Esophagus muscularis mucosa (tissue), 4 donors: ENCODE data around the gene PLCL1. TPM values are rescaled to one million over a fixed set of nuclear protein-coding genes. Genes with fewer than 3 reads are reported as not detected.

Experiments
- DNase-seq: peaks from one replicate; pipeline ENCODE4 v3.0.0-alpha.2; 2017; ENCODE audit errors: extremely low spot score
- H3K27ac ChIP-seq, 4 donors: fragments of 200-600 bp; sonication (generic); replicated peaks in 1 of 4; 1 replicate in 3 of 4; 2 replicates in 1 of 4; pipeline ENCODE4 v1.5.1; 2016 to 2019; ENCODE audit warnings: mild to moderate bottlenecking in 1 of 4
- H3K27me3 ChIP-seq, 4 donors: fragments of 200-600 bp; sonication (generic); one replicate each; pipeline versions ENCODE4 v1.5.1 to v1.6.0; 2016 to 2019
- H3K36me3 ChIP-seq, 4 donors: fragments of 200-600 bp; sonication (generic); one replicate each; pipeline ENCODE4 v1.5.1; 2016 to 2019
- H3K4me1 ChIP-seq, 4 donors: fragments of 200-600 bp; sonication (generic); one replicate each; pipeline ENCODE4 v1.5.1; 2016 to 2019
- H3K4me3 ChIP-seq, 4 donors: fragments of 200-600 bp; sonication (generic); 1 replicate in 2 of 4; 2 replicates in 2 of 4; pipeline ENCODE4 v1.5.1; 2016 to 2019; ENCODE audit warnings: mild to moderate bottlenecking in 4 of 4, moderate library complexity in 1 of 4
- H3K9me3 ChIP-seq, 4 donors: fragments of 200-600 bp; sonication (generic); 1 replicate in 3 of 4; 2 replicates in 1 of 4; pipeline ENCODE4 v1.5.1; 2016 to 2019
- EP300 ChIP-seq: sonication (generic); formaldehyde crosslinking; IDR thresholded peaks from one replicate; pipeline ENCODE4 v1.6.1; 2017; ENCODE audit warnings: antibody characterized with exemption
- POLR2A ChIP-seq: fragments of 450-650 bp; IDR thresholded peaks from one replicate; pipeline ENCODE4 v1.6.1; 2017; ENCODE audit warnings: antibody characterized with exemption, moderate library complexity, mild to moderate bottlenecking, low read depth
- POLR2AphosphoS5 ChIP-seq, 2 donors: sonication (generic); formaldehyde crosslinking; IDR thresholded peaks; one replicate each; pipeline ENCODE4 v1.6.1; 2017; ENCODE audit warnings: antibody characterized with exemption in 2 of 2
- WGBS: methylation state at CpG from one replicate; pipeline ENCODE4 v1.1.5; 2018; 5-methylcytosine and 5-hydroxymethylcytosine counted together
- intact Hi-C: fragments of 100-400 bp; cut with DNase I; formaldehyde crosslinking; loops from one replicate; pipeline ENCODE4 v1.15.1; 2023
- total RNA-seq, 4 donors: library from RNA; depleted of rRNA; stranded (reverse); fragments of >200 nt; gene quantifications; one replicate each; pipeline versions ENCODE4 v1.1.0 to v1.2.1, GENCODE V29; 2016
- TF ChIP-seq, protein P1 (sequence below), 3 experiments: fragments of 200-600 bp in 2 of 3; fragments of 450-650 bp in 1 of 3; sonication (generic) in 2 of 3; IDR thresholded peaks; one replicate each; pipeline ENCODE4 v1.5.1; 2017 to 2019; ENCODE audit warnings: antibody characterized with exemption in 3 of 3, mild to moderate bottlenecking in 2 of 3, moderate library complexity in 1 of 3

Gene PLCL1
- total RNA-seq, 4 donors from 2014 or later: 67.3 to 86.2 (median 79.2) TPM

DNA sequence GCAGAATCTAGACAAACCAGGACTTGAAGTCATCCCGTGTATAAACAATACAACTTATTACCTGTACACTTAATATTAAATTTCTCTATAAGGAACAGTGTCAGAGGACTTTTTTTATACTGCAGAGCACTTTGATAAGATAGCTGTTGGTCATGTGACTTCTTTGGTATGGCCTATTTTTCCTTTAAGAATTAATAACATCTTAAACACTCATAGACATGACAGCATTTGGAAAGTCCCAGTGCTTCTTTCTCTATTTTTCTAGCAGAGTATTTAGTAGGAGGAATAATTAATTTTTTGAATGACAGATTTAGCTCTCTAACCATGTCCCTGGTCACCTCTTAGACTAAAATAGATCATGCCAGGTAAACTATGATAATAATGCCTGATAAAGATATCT, 59.4 kb downstream of the PLCL1 start:
- 90% methylated on average over 1 of the region's 1 CpG for WGBS
- Histone ChIP-seq H3K36me3 (no peaks in the 10 kb centered on the region), H3K27me3 (no peaks in the 10 kb centered on the region), H3K4me3 (no peak overlapping the region), H3K27ac (no peak overlapping the region), H3K4me1 (peaks cover 13 to 29% (median 14%) of the 10 kb centered on the region in 4 donors), H3K9me3 (peaks cover 0 to 3% (median under 1%) of the 10 kb centered on the region in 4 donors)
- TF ChIP-seq POLR2AphosphoS5 (IDR thresholded peaks at IDR 0.05) (no peak), POLR2A (no peak), EP300 (no peak)
- TF ChIP-seq, protein P1, sequence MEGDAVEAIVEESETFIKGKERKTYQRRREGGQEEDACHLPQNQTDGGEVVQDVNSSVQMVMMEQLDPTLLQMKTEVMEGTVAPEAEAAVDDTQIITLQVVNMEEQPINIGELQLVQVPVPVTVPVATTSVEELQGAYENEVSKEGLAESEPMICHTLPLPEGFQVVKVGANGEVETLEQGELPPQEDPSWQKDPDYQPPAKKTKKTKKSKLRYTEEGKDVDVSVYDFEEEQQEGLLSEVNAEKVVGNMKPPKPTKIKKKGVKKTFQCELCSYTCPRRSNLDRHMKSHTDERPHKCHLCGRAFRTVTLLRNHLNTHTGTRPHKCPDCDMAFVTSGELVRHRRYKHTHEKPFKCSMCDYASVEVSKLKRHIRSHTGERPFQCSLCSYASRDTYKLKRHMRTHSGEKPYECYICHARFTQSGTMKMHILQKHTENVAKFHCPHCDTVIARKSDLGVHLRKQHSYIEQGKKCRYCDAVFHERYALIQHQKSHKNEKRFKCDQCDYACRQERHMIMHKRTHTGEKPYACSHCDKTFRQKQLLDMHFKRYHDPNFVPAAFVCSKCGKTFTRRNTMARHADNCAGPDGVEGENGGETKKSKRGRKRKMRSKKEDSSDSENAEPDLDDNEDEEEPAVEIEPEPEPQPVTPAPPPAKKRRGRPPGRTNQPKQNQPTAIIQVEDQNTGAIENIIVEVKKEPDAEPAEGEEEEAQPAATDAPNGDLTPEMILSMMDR (IDR thresholded peaks at IDR 0.05): no peak
- intact Hi-C loops: no loop called here
- DNase-seq: no peak

DNA sequence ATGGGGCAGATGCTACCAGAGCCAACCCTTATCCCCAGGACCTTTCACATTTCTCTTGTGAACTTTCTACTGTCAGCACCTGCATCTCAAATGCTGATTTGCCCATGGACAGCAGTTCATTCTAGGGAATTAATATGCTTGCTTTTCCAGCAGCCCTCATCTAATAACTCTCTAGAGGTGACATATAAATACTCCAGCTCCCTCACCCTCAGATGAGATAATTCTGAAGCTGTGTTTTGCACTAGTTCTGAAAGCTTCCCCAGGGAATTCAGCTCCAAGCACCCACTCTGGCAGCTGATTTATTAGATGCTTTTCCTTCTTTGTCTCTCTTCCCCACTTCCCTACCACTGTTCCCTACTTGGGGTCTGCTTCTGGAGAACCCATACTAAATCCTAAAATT, 62.1 kb downstream of the PLCL1 start:
- Histone ChIP-seq H3K4me3 (no peak overlapping the region), H3K36me3 (no peaks in the 10 kb centered on the region), H3K27me3 (no peaks in the 10 kb centered on the region), H3K9me3 (no peaks in the 10 kb centered on the region), H3K27ac (no peak overlapping the region), H3K4me1 (peaks cover 19 to 45% (median 30%) of the 10 kb centered on the region in 4 donors)
- intact Hi-C loops: no loop called here
- TF ChIP-seq POLR2A (no peak), POLR2AphosphoS5 (IDR thresholded peaks at IDR 0.05) (no peak), EP300 (no peak)
- TF ChIP-seq, protein P1 (IDR thresholded peaks at IDR 0.05): no peak
- no peak for DNase-seq

DNA sequence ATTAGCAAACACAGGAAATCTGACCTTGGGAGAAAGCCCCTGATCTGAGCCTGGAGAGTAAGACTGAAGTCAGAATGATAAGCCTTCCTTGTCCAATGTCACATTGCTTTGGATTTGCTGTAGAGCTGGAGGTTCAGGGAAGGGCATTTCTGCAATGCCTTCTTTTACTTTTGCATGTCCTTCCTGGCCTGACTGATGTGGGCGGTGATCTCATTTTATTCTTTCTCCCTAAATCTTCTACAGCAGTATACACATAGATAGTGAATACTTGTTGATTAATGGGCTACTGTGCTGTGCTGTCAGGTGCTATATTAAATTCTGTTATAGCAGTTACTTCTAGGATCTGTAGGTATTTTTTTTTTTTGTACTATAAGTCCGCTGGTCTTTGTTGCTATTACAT, 62.6 kb downstream of the PLCL1 start:
- Histone ChIP-seq H3K27ac (no peak overlapping the region), H3K36me3 (no peaks in the 10 kb centered on the region), H3K4me1 (peaks cover 23 to 50% (median 36%) of the 10 kb centered on the region in 4 donors), H3K27me3 (no peaks in the 10 kb centered on the region), H3K4me3 (no peak overlapping the region), H3K9me3 (no peaks in the 10 kb centered on the region)
- 90% methylated on average over 2 of the region's 2 CpGs for WGBS
- intact Hi-C loops: no loop called here
- TF ChIP-seq POLR2A (no peak), POLR2AphosphoS5 (IDR thresholded peaks at IDR 0.05) (no peak), EP300 (no peak)
- TF ChIP-seq, protein P1 (IDR thresholded peaks at IDR 0.05): no peak
- DNase-seq: no peak

DNA sequence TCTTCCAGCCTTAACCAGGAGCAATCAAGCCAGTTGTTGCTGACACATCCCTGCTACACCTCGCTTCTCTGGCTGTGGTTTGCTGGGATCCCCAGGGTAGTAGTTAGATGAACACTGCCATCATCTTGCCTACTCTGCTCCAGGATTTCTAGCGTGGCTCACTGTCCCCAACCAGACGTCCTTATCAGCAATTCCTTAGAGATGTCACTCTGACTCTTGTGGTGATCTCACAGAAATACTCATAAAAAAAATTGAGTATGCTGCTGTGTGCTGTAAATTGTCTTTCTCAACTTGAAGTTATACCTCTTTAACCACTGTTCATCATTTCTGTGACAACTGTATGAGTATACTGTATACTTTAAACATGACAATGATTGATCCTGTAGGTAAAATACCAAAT, 63.2 kb downstream of the PLCL1 start:
- peaks cover 26 to 53% (median 40%) of the 10 kb centered on the region in 4 donors for H3K4me1 ChIP-seq
- H3K4me3 ChIP-seq: no peak overlapping the region
- DNase-seq: no peak
- H3K36me3 ChIP-seq: no peaks in the 10 kb centered on the region
- intact Hi-C loops: no loop called here
- H3K27ac ChIP-seq: no peak overlapping the region
- no peaks in the 10 kb centered on the region for H3K27me3 ChIP-seq
- 52% methylated on average over 3 of the region's 3 CpGs for WGBS
- TF ChIP-seq, protein P1 (IDR thresholded peaks at IDR 0.05): no peak
- no peaks in the 10 kb centered on the region for H3K9me3 ChIP-seq

DNA sequence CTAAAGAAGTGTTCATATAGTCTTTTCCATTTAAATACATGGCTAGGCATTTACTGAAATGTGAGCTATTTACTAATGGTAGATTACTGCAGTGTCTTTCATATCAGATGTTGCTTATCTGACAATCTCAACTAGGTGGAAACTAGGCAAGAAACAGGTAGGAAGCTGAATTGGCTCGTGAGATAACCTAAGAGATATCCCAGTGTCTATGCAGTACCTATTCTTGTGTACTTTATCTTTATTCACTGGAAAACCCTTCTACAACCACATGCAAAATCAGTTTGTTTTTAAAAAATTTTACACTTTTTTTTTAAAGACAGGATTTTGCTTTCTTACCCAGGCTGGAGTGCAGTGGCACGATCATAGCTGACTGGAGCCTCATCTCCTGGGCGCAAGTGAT, 63.8 kb downstream of the PLCL1 start:
- 100% methylated on average over 3 of the region's 3 CpGs for WGBS

More for the DNA sequence above, 63.8 kb downstream of the PLCL1 start:
- intact Hi-C loops: no loop called here
- H3K4me3 ChIP-seq: no peak overlapping the region
- H3K36me3 ChIP-seq: no peaks in the 10 kb centered on the region
- H3K27me3 ChIP-seq: no peaks in the 10 kb centered on the region
- H3K9me3 ChIP-seq: no peaks in the 10 kb centered on the region
- DNase-seq: no peak
- peaks cover 31 to 55% (median 40%) of the 10 kb centered on the region in 4 donors for H3K4me1 ChIP-seq
- H3K27ac ChIP-seq: no peak overlapping the region
- no peak for TF ChIP-seq POLR2AphosphoS5 (IDR thresholded peaks at IDR 0.05)
- TF ChIP-seq, protein P1 (IDR thresholded peaks at IDR 0.05): no peak
- TF ChIP-seq POLR2A: no peak
- no peak for TF ChIP-seq EP300
